Heart left ventricle (tissue), 13 donors: Measurements from ENCODE around the gene OTOP3.

Experiments used
- CTCF ChIP-seq, 12 donors: fragments of 200-600 bp; sonication (generic) in 4 of 12; IDR thresholded peaks; one replicate each; pipeline versions ENCODE4 v1.5.0 to v1.8.0; 2018 to 2022; ENCODE audit warnings: antibody characterized with exemption in 12 of 12, mild to moderate bottlenecking in 5 of 12
- POLR2A ChIP-seq, 2 donors: fragments of 450-650 bp; IDR thresholded peaks; one replicate each; pipeline ENCODE4 v1.6.1; 2017; ENCODE audit warnings: antibody characterized with exemption in 2 of 2, mild to moderate bottlenecking in 2 of 2, moderate library complexity in 2 of 2
- donor health status: ischemic (EF 13 %, LVEDD 7.1; RV severe dilation, severe dysfunction).
- donor health status: DM: no; HTN: yes; CAD: no.
- donor health status: DM: no; HTN: no; CAD: no.
- donor health status: ischemic (EF 25% LVEDD 6.9; RV normal size, moderate dysfunction).
- donor health status: ischemic (EF 25% LVEDD 5.7; RV mildly dilated, moderate dysfunction).
- donor health status: ischemic (EF 35%, LVEDD 5.7; RV mildly dilated, moderate dysfunction).
- donor health status: nonischemic (EF 11% LVEDD 7.7; RV severe dilation, severe dysfunction).
- donor health status: DM: yes; HTN: yes; CAD: no.
- donor health status: PGD.
- donor health status: ischemic (EF 29% LVEDD 5.4; RV normal size, mild dysfunction).
- donor health status: nonischemic (EF 23%, LVEDD 6.1; RV moderate dilation, normal function).

- no peak for TF ChIP-seq POLR2A (IDR thresholded peaks at IDR 0.05)
- no peak for TF ChIP-seq CTCF (IDR thresholded peaks at IDR 0.05)
These were observed 16.8 kb upstream of the OTOP3 start for GRCh38 chr17:74918906-74919305.
